ENCODE data around the gene GRK3. TPM values are rescaled to one million over a fixed set of nuclear protein-coding genes. Genes with fewer than 3 reads are reported as not detected.

Gene GRK3
- total and polyA plus RNA-seq, 2 donors from 2014 or later: 1.6 to 11.5 TPM

DNA sequence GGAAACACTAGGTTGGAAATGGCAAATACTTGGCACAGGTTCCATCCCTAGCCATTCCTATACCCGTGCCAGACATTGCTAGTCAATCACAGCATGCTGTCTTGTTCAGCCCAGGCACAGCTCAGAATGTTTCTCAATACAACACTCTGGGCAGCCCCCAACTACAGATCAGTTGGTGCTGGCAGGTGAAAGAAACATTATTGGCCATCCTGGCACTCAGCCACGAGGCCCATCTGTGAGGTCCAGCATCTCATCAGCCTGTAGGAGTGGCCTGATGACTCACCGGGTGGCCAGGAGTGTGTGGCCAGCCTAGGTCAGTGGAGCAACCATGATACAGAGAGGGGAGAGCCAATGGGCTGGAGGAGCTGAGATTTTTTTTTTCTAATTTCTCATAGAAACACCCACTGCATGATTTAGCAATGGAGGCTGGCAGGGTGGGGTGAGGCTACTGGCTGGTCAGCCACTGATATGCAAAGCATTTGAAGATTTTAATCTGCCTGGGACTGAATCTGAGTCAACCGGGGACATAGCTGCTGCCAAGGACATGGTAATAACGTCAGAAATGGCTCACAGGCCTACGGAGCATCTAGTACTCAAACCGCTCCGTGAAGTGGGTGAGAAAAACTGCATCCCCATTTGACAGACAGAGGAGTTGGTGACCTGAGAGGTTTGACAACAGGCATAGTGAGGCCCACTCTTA is 182.9 kb downstream of the GRK3 start:
- Histone ChIP-seq H3K4me3 (ENCODE audit: low read length in 3 of 3) (no peak overlapping the region), H3K9me3 (ENCODE audit: control insufficient read depth in 2 of 3, insufficient read depth in 1 of 3, low read length in 3 of 3) (no peaks in the 10 kb centered on the region), H3K27ac (ENCODE audit: low read depth in 2 of 2, low read length in 2 of 2) (peak overlapping the region; percentile 27 to 36), H3K4me1 (ENCODE audit: control insufficient read depth in 2 of 3, insufficient read depth in 2 of 3, low read depth in 1 of 3, low read length in 3 of 3) (peaks cover 0 to 3% (median 0%) of the 10 kb centered on the region in 3 donors), H3K9ac (ENCODE audit: low read length in 3 of 3) (no peak overlapping the region), H3K27me3 (ENCODE audit: control insufficient read depth, insufficient read depth, low read length) (no peaks in the 10 kb centered on the region), H3K36me3 (ENCODE audit: control insufficient read depth in 2 of 3, insufficient read depth in 3 of 3, low read length in 3 of 3) (no peaks in the 10 kb centered on the region)
- peak in 1 of 5 donors; percentile 77 for DNase-seq
- intact Hi-C loops (cut with DNase I): no loop called here
- FAIRE-seq: no peak
- TF ChIP-seq CTCF (IDR thresholded peaks at IDR 0.05; ENCODE audit: borderline replicate concordance, extremely low read depth, insufficient read depth): no peak

GRCh38 chr22:25748140-25748539 is 183.7 kb downstream of the GRK3 start:
- peak overlapping the region in 1 of 2 donors; percentile 36 for H3K27ac ChIP-seq (ENCODE audit: low read depth in 2 of 2, low read length in 2 of 2)
- H3K4me3 ChIP-seq (ENCODE audit: low read length in 3 of 3): no peak overlapping the region
- DNase-seq (no peak), FAIRE-seq (no peak)
- H3K9ac ChIP-seq (ENCODE audit: low read length in 3 of 3): no peak overlapping the region
- no peak for TF ChIP-seq CTCF (IDR thresholded peaks at IDR 0.05; ENCODE audit: borderline replicate concordance, extremely low read depth, insufficient read depth)
- H3K36me3 ChIP-seq (ENCODE audit: control insufficient read depth in 2 of 3, insufficient read depth in 3 of 3, low read length in 3 of 3): no peaks in the 10 kb centered on the region
- H3K4me1 ChIP-seq (ENCODE audit: control insufficient read depth in 2 of 3, insufficient read depth in 2 of 3, low read depth in 1 of 3, low read length in 3 of 3): peaks cover 0 to 3% (median 0%) of the 10 kb centered on the region in 3 donors
- H3K27me3 ChIP-seq (ENCODE audit: control insufficient read depth, insufficient read depth, low read length): no peaks in the 10 kb centered on the region
- H3K9me3 ChIP-seq (ENCODE audit: control insufficient read depth in 2 of 3, insufficient read depth in 1 of 3, low read length in 3 of 3): no peaks in the 10 kb centered on the region
- intact Hi-C loops (cut with DNase I): no loop called here

DNA sequence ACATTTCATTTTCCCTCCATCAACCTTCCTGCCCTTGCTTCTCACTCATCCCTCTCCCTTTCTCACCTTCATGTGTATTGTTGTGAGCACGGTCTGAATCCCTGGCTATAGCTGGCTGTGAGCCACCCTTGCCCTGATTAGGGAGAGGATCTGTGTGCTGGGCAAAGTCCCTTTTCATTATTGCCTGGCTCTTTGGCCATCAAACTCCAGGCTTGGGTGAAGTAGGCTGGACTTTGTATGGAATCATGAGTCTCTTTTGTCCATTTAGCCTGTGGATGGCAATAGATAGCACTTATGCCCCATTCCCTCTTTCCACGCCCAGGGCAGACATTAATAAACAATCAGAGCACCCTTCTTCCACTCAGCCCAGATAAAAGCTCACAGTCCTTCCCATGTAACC is 184.2 kb downstream of the GRK3 start:
- Histone ChIP-seq H3K4me1 (ENCODE audit: control insufficient read depth in 2 of 3, insufficient read depth in 2 of 3, low read depth in 1 of 3, low read length in 3 of 3) (peaks cover 0 to 3% (median 0%) of the 10 kb centered on the region in 3 donors), H3K27ac (ENCODE audit: low read depth in 2 of 2, low read length in 2 of 2) (no peak overlapping the region), H3K9ac (ENCODE audit: low read length in 3 of 3) (no peak overlapping the region), H3K36me3 (ENCODE audit: control insufficient read depth in 2 of 3, insufficient read depth in 3 of 3, low read length in 3 of 3) (no peaks in the 10 kb centered on the region), H3K9me3 (ENCODE audit: control insufficient read depth in 2 of 3, insufficient read depth in 1 of 3, low read length in 3 of 3) (no peaks in the 10 kb centered on the region), H3K27me3 (ENCODE audit: control insufficient read depth, insufficient read depth, low read length) (no peaks in the 10 kb centered on the region), H3K4me3 (ENCODE audit: low read length in 3 of 3) (no peak overlapping the region)
- DNase-seq (no peak), FAIRE-seq (no peak)
- intact Hi-C loops (cut with DNase I): no loop called here
- TF ChIP-seq CTCF (IDR thresholded peaks at IDR 0.05; ENCODE audit: borderline replicate concordance, extremely low read depth, insufficient read depth): no peak
